HS-27A (cell line): ENCODE results near the gene S100A9.
"Not testable (repeated sequence)": the region's sequence is repeated elsewhere in the genome, so short reads cannot be mapped to it uniquely, and the experiment has no call there.

Source experiments
- DNase-seq: peaks from one replicate; pipeline ENCODE4 v3.0.0-alpha.2; 2012; ENCODE audit warnings: low read depth, missing footprints

Gene S100A9

GRCh38 chr1:153390938-153391710, 33.5 kb downstream of the S100A9 start, which contains the start of gene S100A8:
Gene S100A8, minus strand, starts transcription at chr1:153391073. Its CDS starts 538 bp downstream, at chr1:153390535.
- DNase-seq, result no peak

GRCh38 chr1:153392258-153392657, 34.6 kb downstream of the S100A9 start:
- DNase-seq, result no peak

GRCh38 chr1:153392822-153393221, 35.2 kb downstream of the S100A9 start:
- DNase-seq, result no peak

- DNase-seq, result no peak
Observed at GRCh38 chr1:153393926-153394325, 36.3 kb downstream of the S100A9 start.

GRCh38 chr1:153394391-153394790, 36.7 kb downstream of the S100A9 start:
- no peak for DNase-seq

- DNase-seq, result no peak
Observed at GRCh38 chr1:153395136-153395685, 37.6 kb downstream of the S100A9 start.

GRCh38 chr1:153395776-153396175, 38.1 kb downstream of the S100A9 start:
- DNase-seq, result no peak

GRCh38 chr1:153396461-153396860, 38.8 kb downstream of the S100A9 start:
- DNase-seq, result no peak

GRCh38 chr1:153397051-153397923, 39.6 kb downstream of the S100A9 start:
- no peak for DNase-seq

- DNase-seq, result no peak
Observed at GRCh38 chr1:153397924-153398651, 40.4 kb downstream of the S100A9 start.

- DNase-seq, result no peak
Observed at GRCh38 chr1:153399401-153400055, 41.9 kb downstream of the S100A9 start.

- DNase-seq, result no peak
Observed at GRCh38 chr1:153400244-153400643, 42.6 kb downstream of the S100A9 start.

- no peak for DNase-seq
Observed at GRCh38 chr1:153401461-153401860, 43.8 kb downstream of the S100A9 start.

- no peak for DNase-seq
Observed at GRCh38 chr1:153402226-153402625, 44.6 kb downstream of the S100A9 start.

GRCh38 chr1:153403421-153404085, 45.9 kb downstream of the S100A9 start:
- no peak for DNase-seq

GRCh38 chr1:153404086-153404635, 46.5 kb downstream of the S100A9 start:
- DNase-seq, result no peak

GRCh38 chr1:153404768-153405167, 47.1 kb downstream of the S100A9 start:
- DNase-seq, result no peak

- DNase-seq, result not testable (repeated sequence)
Observed at GRCh38 chr1:153405825-153406599, 48.4 kb downstream of the S100A9 start.

- DNase-seq, result not testable (repeated sequence)
Observed at GRCh38 chr1:153407274-153407673, 49.6 kb downstream of the S100A9 start.
